Lower lobe of right lung (tissue), 2 donors: ENCODE data around the gene ARV1. TPM values are rescaled to one million over a fixed set of nuclear protein-coding genes. Genes with fewer than 3 reads are reported as not detected.
"Not testable (repeated sequence)": the region's sequence is repeated elsewhere in the genome, so short reads cannot be mapped to it uniquely, and the experiment has no call there.

Experiments
- ATAC-seq, 2 donors: fragments of 200-7000 bp; cut with Tn5 transposase; one replicate each; pipeline ENCODE4 v1.9.1; 2020 to 2022; ENCODE audit warnings: mild to moderate bottlenecking in 2 of 2, moderate library complexity in 2 of 2
- DNase-seq: peaks from one replicate; pipeline ENCODE4 v3.0.0-alpha.2; 2020
- H3K27ac ChIP-seq: fragments of 200-600 bp; one replicate; pipeline ENCODE4 v1.8.0; 2022
- H3K27me3 ChIP-seq: fragments of 200-600 bp; one replicate; pipeline ENCODE4 v1.8.0; 2022; ENCODE audit warnings: low read depth
- H3K36me3 ChIP-seq: fragments of 200-600 bp; one replicate; pipeline ENCODE4 v1.8.0; 2022; ENCODE audit warnings: mild to moderate bottlenecking
- H3K4me1 ChIP-seq: fragments of 200-600 bp; one replicate; pipeline ENCODE4 v1.8.0; 2022
- H3K4me3 ChIP-seq: fragments of 200-600 bp; one replicate; pipeline ENCODE4 v1.8.0; 2022; ENCODE audit warnings: mild to moderate bottlenecking
- H3K9me3 ChIP-seq: fragments of 200-600 bp; one replicate; pipeline ENCODE4 v1.8.0; 2022
- CTCF ChIP-seq: fragments of 200-600 bp; IDR thresholded peaks from one replicate; pipeline ENCODE4 v1.8.0; 2022; ENCODE audit warnings: antibody characterized with exemption, mild to moderate bottlenecking
- intact Hi-C: fragments of 100-400 bp; cut with DNase I; formaldehyde crosslinking; loops from one replicate; pipeline ENCODE4 v1.11.0; 2022
- total RNA-seq: library from RNA; stranded (reverse); fragmentation: NEBNext Ultra II Directional; extraction: Animal tissue kit (Norgen Biotek cat#: 25700); gene quantifications from one replicate; pipeline ENCODE4 v1.2.1, GENCODE V29; 2021
- donor health status: DM: no; HTN: yes; CAD: no; lungs with severe emphysema.

ARV1 gene
- total RNA-seq, 1 donor from 2014 or later = 18.4 TPM

- DNase-seq (no peak), ATAC-seq (peak in 1 of 2 donors; percentile 29)
- intact Hi-C loops = no loop called here
Observed at GRCh38 chr1:231046730-231047395, 68.0 kb downstream of the ARV1 start.

GRCh38 chr1:231047529-231047928 is 68.6 kb downstream of the ARV1 start:
- H3K4me1 ChIP-seq, DNase-seq, H3K36me3 ChIP-seq, H3K9me3 ChIP-seq, H3K27ac ChIP-seq, ATAC-seq, H3K4me3 ChIP-seq, H3K27me3 ChIP-seq, intact Hi-C loops: not testable (repeated sequence)

More at GRCh38 chr1:231046730-231047395, 68.0 kb downstream of the ARV1 start:
- Histone ChIP-seq H3K4me3 (no peak overlapping the region), H3K36me3 (no peaks in the 10 kb centered on the region), H3K27ac (no peak overlapping the region), H3K4me1 (no peaks in the 10 kb centered on the region), H3K9me3 (peaks cover 8% of the 10 kb centered on the region), H3K27me3 (no peaks in the 10 kb centered on the region)
- TF ChIP-seq CTCF = no peak

- DNase-seq, ATAC-seq, intact Hi-C loops: not testable (repeated sequence)
Observed at GRCh38 chr1:231048419-231048818, 69.5 kb downstream of the ARV1 start.

GRCh38 chr1:231049121-231049979 is 70.5 kb downstream of the ARV1 start:
- Histone ChIP-seq H3K4me3 (no peak overlapping the region), H3K27ac (no peak overlapping the region), H3K27me3 (no peaks in the 10 kb centered on the region), H3K4me1 (peaks cover 16% of the 10 kb centered on the region), H3K36me3 (no peaks in the 10 kb centered on the region), H3K9me3 (peaks cover 8% of the 10 kb centered on the region)
- TF ChIP-seq CTCF = no peak
- no peak for DNase-seq
- intact Hi-C loops = no loop called here
- peak; percentile 82 to 87 for ATAC-seq

More at GRCh38 chr1:231048419-231048818, 69.5 kb downstream of the ARV1 start:
- H3K4me3 ChIP-seq, H3K9me3 ChIP-seq, H3K4me1 ChIP-seq, H3K27me3 ChIP-seq, H3K27ac ChIP-seq, H3K36me3 ChIP-seq: not testable (repeated sequence)

Other genes with a start within 250 kb of the ARV1 start
- 26.6 TPM for gene CAPN9, start 231.7 kb upstream of the ARV1 start, total RNA-seq
- 101 TPM for gene C1orf198, start 110.6 kb upstream of the ARV1 start, total RNA-seq
- gene TTC13, start 233 bp upstream of the ARV1 start, total RNA-seq = 17.0 TPM
- gene FAM89A, start 61.2 kb downstream of the ARV1 start, total RNA-seq = 54.6 TPM
- not detected for gene TRIM67, start 183.0 kb downstream of the ARV1 start, total RNA-seq